T-helper 2 cell treated with Interferon-gamma antibody and Interleukin-4, amounts not matched to agents 5 μg/mL and 100 μg/mL, for 36 hours (primary cell): ENCODE results near the gene IFNA6.

Source experiments
- DNase-seq: peaks from one replicate; pipeline ENCODE4 v3.0.0; 2021; ENCODE audit warnings: low spot score
- H3K27ac Mint-ChIP-seq: one replicate; pipeline ENCODE4 v1.8.0; 2021; ENCODE audit warnings: mild to moderate bottlenecking, mixed read lengths
- H3K27me3 Mint-ChIP-seq: one replicate; pipeline ENCODE4 v1.8.0; 2021; ENCODE audit warnings: low read depth, mixed read lengths
- H3K36me3 Mint-ChIP-seq: one replicate; pipeline ENCODE4 v1.8.0; 2021; ENCODE audit warnings: low read depth, mixed read lengths
- H3K4me1 Mint-ChIP-seq: one replicate; pipeline ENCODE4 v1.8.0; 2021; ENCODE audit warnings: low read depth, mixed read lengths
- H3K4me3 Mint-ChIP-seq: one replicate; pipeline ENCODE4 v1.8.0; 2022; ENCODE audit warnings: mild to moderate bottlenecking, moderate library complexity, mixed read lengths
- H3K9me3 Mint-ChIP-seq: one replicate; pipeline ENCODE4 v1.8.0; 2021; ENCODE audit warnings: mixed read lengths

IFNA6 gene

DNA sequence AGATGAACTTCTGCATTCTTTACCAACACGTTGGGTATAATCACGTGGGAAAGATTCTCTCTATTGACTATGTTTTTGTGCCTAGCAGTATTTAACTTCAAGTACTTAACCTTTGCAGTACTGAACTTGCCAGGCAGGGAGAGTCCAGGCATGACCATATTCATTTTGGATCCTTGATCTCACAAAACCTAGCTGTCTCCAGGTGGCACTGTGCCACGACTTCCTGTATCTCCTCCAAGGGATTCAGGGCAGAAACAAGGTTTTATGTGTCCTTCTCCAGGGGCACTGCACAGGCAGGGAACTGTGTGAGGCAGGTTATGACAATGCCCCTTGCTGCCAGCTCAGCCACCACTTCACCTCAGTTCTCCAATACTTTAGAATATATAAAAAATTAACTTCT, 33.8 kb downstream of the IFNA6 start:
- Mint-ChIP-seq H3K27ac (no peak overlapping the region), H3K4me3 (no peak overlapping the region), H3K27me3 (peaks cover 24% of the 10 kb centered on the region), H3K9me3 (no peaks in the 10 kb centered on the region), H3K36me3 (peaks cover 1% of the 10 kb centered on the region), H3K4me1 (peaks cover 1% of the 10 kb centered on the region)
- no peak for DNase-seq

DNA sequence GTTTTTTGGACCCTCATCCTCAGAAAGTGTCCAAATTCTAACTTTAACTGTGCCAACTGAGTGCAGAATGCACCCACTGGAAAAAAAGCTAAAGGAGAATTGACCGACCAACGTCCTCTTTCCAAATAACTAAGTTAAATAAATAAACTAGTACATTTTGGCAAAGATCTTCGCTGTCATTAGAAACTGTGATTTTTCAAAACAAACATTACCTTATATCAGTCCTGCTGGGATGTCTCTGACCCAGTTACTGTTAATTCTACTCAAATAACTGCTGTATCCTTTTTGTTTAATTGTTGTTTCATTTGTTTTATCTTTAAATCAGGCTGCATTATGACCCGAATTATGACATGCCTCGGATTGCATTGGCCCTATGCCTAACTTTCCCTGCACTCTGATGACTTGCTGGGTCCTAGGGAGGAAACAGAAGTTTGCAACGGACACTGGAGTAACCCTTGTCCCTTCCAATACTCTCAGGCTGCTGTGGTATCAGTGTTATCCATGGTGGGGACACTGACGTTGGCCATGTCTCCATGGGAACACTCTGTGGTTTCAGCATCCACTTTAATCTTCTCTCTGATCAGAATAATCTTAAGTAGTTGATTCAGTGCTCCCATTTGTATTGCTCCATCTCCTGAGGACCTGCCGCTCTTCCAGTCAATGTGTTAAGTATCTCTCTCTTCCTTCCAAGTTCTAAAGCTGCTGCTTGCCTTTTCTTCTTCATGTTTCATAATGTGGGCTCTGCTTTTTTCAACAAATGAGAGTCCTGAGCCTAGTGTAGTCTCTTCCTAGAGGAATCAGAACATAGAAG, 34.5 kb downstream of the IFNA6 start:
- Mint-ChIP-seq H3K9me3 (no peaks in the 10 kb centered on the region), H3K4me1 (peaks cover 1% of the 10 kb centered on the region), H3K27ac (no peak overlapping the region), H3K27me3 (peaks cover 27% of the 10 kb centered on the region), H3K4me3 (no peak overlapping the region), H3K36me3 (peaks cover 1% of the 10 kb centered on the region)
- DNase-seq: no peak

DNA sequence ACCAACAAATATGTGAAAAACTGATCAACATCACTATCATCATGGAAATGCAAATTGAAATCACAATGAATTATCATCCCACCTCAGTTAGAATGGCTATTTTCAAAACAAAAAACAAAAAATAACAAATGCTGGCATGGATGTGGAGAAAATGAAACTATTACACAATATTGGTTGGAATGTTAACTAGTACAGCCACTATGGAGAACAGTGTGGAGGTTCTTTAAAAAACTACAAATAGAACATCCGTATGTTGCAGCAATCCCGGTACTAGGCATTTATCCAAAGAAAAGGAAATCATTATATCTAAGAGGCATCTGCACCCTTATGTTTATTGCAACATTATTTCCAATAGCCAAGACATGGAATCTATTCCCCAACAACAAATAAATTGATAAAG, 36.5 kb downstream of the IFNA6 start:
- Mint-ChIP-seq H3K27me3 (peaks cover 32% of the 10 kb centered on the region), H3K9me3 (no peaks in the 10 kb centered on the region), H3K36me3 (no peaks in the 10 kb centered on the region), H3K4me3 (no peak overlapping the region), H3K4me1 (peaks cover 1% of the 10 kb centered on the region), H3K27ac (no peak overlapping the region)
- no peak for DNase-seq

DNA sequence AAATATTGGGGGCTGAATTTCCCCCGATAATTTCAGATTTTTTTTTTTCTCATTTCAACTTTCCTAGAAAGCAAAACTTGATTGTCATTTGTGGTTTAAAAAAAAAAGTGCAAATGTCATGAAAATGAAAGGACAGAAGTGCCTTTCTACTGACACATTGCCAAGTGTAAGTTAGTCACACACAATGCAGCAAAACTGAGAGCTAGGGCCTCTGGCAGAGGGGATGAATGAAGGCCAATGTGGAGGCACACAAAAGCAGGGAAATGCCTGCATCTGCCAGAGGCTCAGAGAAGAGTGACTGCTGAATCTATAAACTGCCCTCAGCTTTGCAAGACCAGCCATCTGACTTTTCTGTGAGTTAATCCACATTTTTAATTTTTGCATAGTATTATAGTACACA, 38.8 kb downstream of the IFNA6 start:
- H3K36me3 Mint-ChIP-seq: no peaks in the 10 kb centered on the region
- H3K4me3 Mint-ChIP-seq: no peak overlapping the region
- no peaks in the 10 kb centered on the region for H3K4me1 Mint-ChIP-seq
- no peak for DNase-seq
- H3K9me3 Mint-ChIP-seq: no peaks in the 10 kb centered on the region
- H3K27ac Mint-ChIP-seq: no peak overlapping the region
- peaks cover 47% of the 10 kb centered on the region for H3K27me3 Mint-ChIP-seq

DNA sequence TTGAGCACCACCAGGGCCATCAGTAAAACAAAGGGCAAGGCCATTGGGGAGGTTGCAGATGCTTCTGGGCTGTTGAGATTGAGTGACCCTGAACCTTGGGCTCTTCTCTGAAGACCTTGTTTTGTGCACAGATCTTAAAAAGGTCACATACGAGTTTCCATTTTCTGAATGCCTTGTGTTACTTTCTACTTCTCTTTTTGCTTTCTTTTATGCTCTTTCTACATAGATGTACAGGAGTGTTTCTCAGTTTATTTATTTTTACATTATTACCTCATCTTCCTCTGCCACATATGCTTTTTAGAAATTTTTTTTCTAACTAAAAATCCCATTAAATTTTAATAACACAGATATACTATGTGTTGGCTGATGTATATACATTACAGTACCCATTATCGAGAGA, 45.5 kb downstream of the IFNA6 start, which contains the start of gene IFNA5:
Gene IFNA5, minus strand, starts transcription at position 101 of the 400 bp plus-strand sequence. Its CDS starts 57 bp downstream, at position 44.
- Mint-ChIP-seq H3K27ac (no peak within 1 kb of the TSS), H3K9me3 (no peaks in the 10 kb centered on the region), H3K4me3 (no peak within 1 kb of the TSS), H3K27me3 (peaks cover 58% of the 10 kb centered on the region), H3K4me1 (no peaks in the 10 kb centered on the region), H3K36me3 (no peaks in the 10 kb centered on the region)
- DNase-seq: no peak
